ENCODE results near the gene OBP2B.

Gene OBP2B

DNA sequence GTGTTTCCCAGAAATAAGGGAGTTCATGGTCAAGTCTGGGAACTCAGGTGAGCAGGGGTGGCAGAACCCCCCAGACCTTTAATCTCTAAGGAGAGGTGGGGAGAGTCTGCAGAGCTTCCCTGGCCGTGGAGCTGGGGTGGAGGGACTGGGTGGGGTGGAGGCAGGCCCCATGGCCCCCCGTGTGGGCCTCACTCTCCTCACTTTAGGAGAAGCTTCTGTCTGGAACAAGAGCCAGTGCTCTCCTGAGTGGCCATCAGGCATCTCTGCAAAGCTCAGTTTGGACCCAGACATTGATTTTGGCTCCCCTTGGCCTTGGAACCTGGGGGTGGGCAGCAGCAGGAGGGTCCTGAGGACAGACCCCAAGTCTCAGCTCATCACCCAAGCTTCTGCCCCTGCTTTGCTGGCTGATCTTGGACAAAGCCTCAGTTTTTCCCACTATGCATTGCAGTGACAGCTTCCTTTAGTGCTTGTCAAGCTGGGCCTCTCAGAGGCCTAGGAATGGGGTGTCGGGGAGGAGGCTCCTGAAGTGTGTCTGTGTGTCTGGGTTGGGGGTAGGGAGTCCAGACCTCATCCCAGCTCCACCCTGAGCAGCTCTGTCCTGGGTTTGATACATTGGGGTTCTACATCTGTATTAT lies 41.8 kb downstream of the OBP2B start:
- no peak for DNase-seq (ENCODE audit: low spot score)

DNA sequence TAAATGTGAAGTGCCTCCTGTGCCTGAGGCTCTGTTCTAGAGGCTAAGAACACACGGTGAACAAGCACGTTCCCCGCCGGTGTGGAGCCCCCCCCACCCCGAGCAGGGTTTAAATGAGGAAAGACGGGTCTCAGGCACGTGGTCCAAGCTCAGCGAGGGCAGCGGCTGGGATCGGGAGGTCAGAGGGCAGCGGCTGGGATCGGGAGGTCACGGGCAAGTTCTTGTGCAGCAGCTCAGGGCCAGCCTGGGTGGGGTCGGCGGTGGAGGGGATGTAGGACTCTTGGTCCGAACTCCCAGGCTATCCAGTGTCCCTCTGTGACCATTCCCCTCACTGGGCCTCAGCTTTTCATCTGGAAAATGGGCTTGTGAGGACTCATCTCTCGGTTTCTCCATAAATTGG lies 42.7 kb downstream of the OBP2B start:
- DNase-seq (ENCODE audit: low spot score): no peak

DNA sequence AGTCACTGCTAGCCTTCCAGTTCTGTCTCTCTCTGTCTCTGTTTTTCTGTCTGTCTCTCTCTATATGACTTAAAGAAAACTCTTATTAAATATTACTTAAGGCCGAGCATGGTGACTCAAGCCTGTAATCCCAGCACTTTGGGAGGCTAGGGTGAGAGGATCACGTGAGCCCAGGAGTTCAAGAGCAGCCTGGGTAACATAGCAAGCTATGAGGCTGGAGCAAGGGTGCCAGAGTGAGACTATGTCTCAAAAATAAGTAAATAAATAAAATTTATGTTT lies 43.7 kb downstream of the OBP2B start:
- DNase-seq (ENCODE audit: low spot score): no peak

DNA sequence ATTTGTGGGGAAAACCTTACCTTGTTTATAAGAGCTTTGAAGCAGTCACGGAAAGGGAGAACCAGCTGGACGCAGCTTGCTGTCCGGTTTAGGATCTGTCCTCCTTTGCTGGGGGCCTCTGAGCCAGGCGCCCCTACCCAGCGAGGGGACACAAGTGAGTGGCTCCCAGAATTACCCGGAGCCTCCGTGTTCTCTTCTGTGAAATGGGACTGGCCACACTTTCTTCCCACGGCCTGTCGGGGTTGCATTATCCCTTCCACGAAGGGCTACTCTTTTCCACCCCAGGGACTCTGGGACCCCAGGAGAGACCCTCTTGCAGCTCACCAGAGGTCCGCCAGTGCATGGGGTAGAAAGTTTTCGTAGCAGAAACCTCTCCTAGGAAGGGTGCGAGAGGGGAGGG lies 44.9 kb downstream of the OBP2B start:
- no peak for DNase-seq (ENCODE audit: low spot score)

DNA sequence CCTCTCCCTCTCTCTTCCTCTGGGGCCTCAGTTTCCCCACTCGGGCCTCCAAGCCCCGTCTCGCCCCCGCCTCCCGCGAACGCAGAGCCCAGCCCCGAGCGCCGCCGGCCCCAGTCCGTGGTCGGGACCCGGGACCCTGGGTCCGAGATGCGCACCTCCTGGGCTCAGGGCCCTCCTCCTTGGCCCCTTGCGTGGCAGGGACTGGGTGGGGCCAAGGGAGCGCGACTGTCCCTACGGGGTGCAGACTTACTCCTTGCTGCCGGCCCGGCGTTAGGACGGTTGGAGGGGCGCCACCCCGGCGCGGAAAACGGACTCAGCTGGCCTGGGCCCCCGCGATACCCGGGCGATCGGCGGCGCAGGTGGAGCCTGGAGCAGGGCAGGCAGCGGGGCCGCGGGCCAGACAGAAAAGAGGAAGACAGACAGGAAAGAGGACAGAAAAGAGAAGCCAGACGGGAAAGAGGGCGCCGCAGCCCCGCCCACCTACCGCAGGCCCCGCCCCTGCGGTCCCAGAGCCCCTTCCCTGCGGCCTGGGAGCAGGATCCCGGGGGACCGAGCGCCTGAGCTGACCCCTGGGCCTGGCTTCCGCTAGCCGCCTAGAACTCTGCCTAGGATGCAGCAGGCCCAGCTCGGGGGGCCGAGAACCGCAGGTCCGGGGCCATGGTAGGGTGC lies 45.4 kb downstream of the OBP2B start, which contains the start of gene GBGT1:
Gene GBGT1 (minus strand): TSS at position 411 of the 669 bp plus-strand sequence. CDS start 1,502 bp downstream, outside the sequence.
- peak; percentile 56 for DNase-seq (ENCODE audit: low spot score)

DNA sequence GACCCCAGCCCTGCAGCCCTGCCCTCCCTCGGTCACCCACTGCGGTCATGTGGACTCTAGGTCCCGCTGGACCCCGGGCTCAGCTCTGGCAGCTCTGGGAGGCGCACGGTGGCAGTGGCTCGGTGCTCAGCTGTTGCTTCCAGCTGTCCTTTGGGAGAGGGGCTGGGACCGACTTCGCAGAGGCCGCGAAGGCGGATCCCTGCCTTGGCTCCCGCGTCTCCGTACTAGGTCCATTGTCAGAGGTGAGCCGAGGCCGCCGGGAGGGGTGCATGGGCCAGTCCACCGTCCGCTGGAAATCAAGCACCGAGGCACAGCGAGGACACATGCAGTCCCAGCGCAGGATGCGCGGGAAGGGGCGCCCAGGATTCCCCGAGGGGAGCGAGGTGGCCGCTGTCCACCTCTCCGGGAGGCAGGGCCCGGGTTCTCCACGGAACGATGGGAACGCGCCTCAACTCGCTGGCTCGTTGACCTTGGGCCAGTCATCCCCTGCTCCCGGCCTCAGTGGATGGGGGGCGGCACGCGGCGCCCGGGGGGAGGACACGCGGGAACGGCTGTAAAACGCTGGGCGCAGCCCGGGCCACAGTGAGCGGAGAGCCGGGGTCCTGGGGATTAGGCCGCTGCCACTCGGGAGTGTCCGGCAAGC lies 46.1 kb downstream of the OBP2B start:
- DNase-seq (ENCODE audit: low spot score): no peak

DNA sequence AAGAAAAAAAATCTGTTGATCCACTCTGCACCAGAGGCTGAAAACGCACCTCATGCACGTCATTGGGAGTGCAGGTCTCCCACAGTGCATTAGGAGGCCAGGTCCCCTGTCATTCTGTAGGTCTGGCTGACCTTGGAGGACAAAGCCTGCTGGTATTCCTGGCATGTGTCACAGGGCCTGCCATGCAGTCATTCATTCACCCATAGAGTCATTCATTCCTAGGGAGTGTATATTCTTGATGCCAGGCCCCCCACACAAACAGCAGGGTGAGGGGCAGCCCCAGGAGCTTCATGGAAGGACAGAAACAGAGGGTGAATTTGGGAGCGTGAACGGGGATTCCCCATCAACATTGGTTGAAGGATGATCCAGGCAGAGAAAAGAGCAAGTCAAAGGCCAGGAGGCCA lies 47.5 kb downstream of the OBP2B start:
- no peak for DNase-seq (ENCODE audit: low spot score)

DNA sequence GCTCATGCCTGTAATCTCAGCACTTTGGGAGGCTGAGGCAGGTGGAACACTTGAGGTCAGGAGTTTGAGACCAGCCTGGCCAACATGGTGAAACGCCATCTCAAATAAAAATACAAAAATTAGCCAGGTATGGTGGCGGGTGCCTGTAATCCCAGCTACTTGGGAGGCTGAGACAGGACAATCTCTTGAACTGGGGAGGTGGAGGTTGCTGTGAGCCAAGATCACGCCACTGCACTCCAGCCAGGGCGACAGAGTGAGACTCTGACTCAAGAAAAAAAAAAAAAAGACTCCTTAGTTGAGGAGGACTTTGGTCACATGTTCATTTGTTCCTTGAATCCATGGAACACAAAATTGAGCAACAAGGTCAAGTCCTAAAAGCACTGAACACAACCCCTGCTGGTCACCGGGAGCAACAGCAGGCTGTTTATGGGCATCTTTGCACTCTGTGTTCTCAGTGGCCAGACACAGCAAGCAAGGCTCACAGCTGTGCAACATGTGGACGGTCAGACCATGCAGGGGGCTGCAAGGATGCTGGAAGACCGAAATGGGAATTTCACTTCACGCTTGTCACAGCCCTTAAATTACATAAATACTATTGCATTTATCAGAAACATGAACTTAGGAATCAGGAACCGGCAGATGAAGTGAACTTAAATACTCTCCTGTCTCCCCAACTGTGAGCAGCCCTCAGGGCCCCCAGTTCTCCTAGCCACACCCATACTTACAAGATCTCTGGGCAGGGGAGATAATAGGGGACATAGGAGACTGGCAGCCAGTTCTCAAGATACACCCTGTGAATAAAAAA lies 48.1 kb downstream of the OBP2B start:
- peak; percentile 77 for DNase-seq (ENCODE audit: low spot score)

DNA sequence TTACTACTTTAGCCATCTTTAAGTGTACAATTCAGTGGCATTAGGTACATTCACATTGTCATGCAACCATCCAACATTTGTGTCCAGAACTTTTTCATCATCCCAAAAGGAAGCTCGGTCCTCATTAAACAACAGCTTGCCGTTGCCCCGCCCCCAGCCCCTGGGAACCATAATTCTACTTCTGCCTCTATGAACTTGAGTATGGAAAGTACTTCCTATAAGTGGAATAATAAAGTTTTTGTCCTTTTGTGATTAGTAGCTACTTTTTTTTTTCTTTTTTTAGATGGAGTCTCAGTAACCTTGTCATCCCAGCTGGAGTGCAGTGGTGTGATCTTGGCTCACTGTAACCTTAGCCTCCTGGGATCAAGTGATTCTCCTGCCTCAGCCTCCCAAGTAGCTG lies 50.4 kb downstream of the OBP2B start:
- DNase-seq (ENCODE audit: low spot score): no peak

Measured in D341Med (cell line).